Stomach (tissue), 9 donors: Measurements from ENCODE around the gene ABCD4. TPM values are rescaled to one million over a fixed set of nuclear protein-coding genes. Genes with fewer than 3 reads are reported as not detected.

Experiments used
- DNase-seq, 2 donors: peaks; one replicate each; pipeline versions ENCODE4 v3.0.0 to v3.0.0-alpha.2; 2013 to 2019
- H3K27ac ChIP-seq, 5 donors: fragments of 200-600 bp in 4 of 5; sonication (generic) in 4 of 5; one replicate each; pipeline ENCODE4 v1.5.1; 2013 to 2019; ENCODE audit warnings: mild to moderate bottlenecking in 1 of 5, moderate library complexity in 1 of 5
- H3K27me3 ChIP-seq, 3 donors: fragments of 200-600 bp; sonication (generic); one replicate each; pipeline ENCODE4 v1.5.1; 2017 to 2019; ENCODE audit warnings: mixed run types in 1 of 3
- H3K36me3 ChIP-seq, 4 donors: fragments of 200-600 bp; sonication (generic); 1 replicate in 3 of 4; 2 replicates in 1 of 4; pipeline ENCODE4 v1.5.1; 2016 to 2019
- H3K4me1 ChIP-seq, 4 donors: fragments of 200-600 bp; sonication (generic); one replicate each; pipeline ENCODE4 v1.5.1; 2016 to 2019
- H3K4me3 ChIP-seq, 4 donors: fragments of 200-600 bp; sonication (generic) in 3 of 4; one replicate each; pipeline ENCODE4 v1.5.1; 2016 to 2019; ENCODE audit warnings: mild to moderate bottlenecking in 1 of 4
- H3K9me3 ChIP-seq, 4 donors: fragments of 200-600 bp; sonication (generic); one replicate each; pipeline ENCODE4 v1.5.1; 2016 to 2019
- CTCF ChIP-seq, 7 experiments: fragments of 450-650 bp in 4 of 7; fragments of 200-600 bp in 3 of 7; sonication (generic) in 3 of 7; IDR thresholded peaks; one replicate each; pipeline ENCODE4 v1.5.1; 2016 to 2019; ENCODE audit warnings: antibody characterized with exemption in 7 of 7, control low read depth in 2 of 7, mild to moderate bottlenecking in 1 of 7
- EP300 ChIP-seq: sonication (generic); formaldehyde crosslinking; IDR thresholded peaks from one replicate; pipeline ENCODE4 v1.6.1; 2017; ENCODE audit warnings: antibody characterized with exemption
- POLR2A ChIP-seq, 4 donors: fragments of 450-650 bp; IDR thresholded peaks; one replicate each; pipeline ENCODE4 v1.6.1; 2016; ENCODE audit warnings: antibody characterized with exemption in 4 of 4, control low read depth in 2 of 4, mild to moderate bottlenecking in 1 of 4, moderate library complexity in 1 of 4
- POLR2AphosphoS5 ChIP-seq, 3 donors: sonication (generic); formaldehyde crosslinking; IDR thresholded peaks; one replicate each; pipeline ENCODE4 v1.6.1; 2016; ENCODE audit warnings: antibody characterized with exemption in 3 of 3
- WGBS, 5 donors: extraction: QIAGEN DNeasy Blood & Tissue Kit in 3 of 5; methylation state at CpG; one replicate each; pipeline versions ENCODE4 v1.1.5 to v1.1.7; 2013 to 2018; 5-methylcytosine and 5-hydroxymethylcytosine counted together
- intact Hi-C: fragments of 100-400 bp; cut with DNase I; formaldehyde crosslinking; loops from one replicate; pipeline ENCODE4 v1.15.1; 2023; ENCODE audit warnings: low total_unique reads
- polyA plus RNA-seq, 3 donors: library from polyadenylated mRNA; stranded (reverse); fragments of 200-250 nt; gene quantifications; one replicate each; pipeline ENCODE4 v1.2.3, GENCODE V29; 2013
- total RNA-seq, 5 donors: library from RNA; depleted of rRNA; stranded (reverse); fragments of >200 nt; gene quantifications; one replicate each; pipeline versions ENCODE4 v1.1.0 to v1.2.3, GENCODE V29; 2014 to 2016
- donor health status: healthy with polysubstance abuse.
- donor health status: Bipolar disorder and iron deficiency.
- donor health status: healthy.

The ABCD4 gene
- total and polyA plus RNA-seq, 8 donors = 18.1 to 108 (median 34.4) TPM

- Histone ChIP-seq H3K27me3 (peaks cover 0 to 27% (median 17%) of the 10 kb centered on the region in 3 donors), H3K9me3 (no peaks in the 10 kb centered on the region), H3K36me3 (no peaks in the 10 kb centered on the region), H3K27ac (peak overlapping the region in 2 of 5 donors; percentile 14 to 20), H3K4me1 (peaks cover 14 to 21% (median 18%) of the 10 kb centered on the region in 4 donors), H3K4me3 (peak overlapping the region; percentile 63 to 78 (median 67))
- intact Hi-C loops = loop anchor here (5.0 kb wide), 1 partner anchor 146 kb away; no protein-coding TSS in a partner anchor
- 2 to 8% (median 5%) methylated on average over 32 to 56 of the region's 56 CpGs for WGBS, 5 donors
- no peak for DNase-seq
- TF ChIP-seq POLR2A (IDR thresholded peaks at IDR 0.05) = no peak
Observed at GRCh38 chr14:74257941-74258763, 44.6 kb downstream of the ABCD4 start.

- H3K36me3 ChIP-seq = no peaks in the 10 kb centered on the region
- H3K27ac ChIP-seq = peak overlapping the region in 2 of 5 donors; percentile 14 to 20
- peaks cover 0 to 33% (median 17%) of the 10 kb centered on the region in 3 donors for H3K27me3 ChIP-seq
- TF ChIP-seq POLR2A (IDR thresholded peaks at IDR 0.05) (no peak), CTCF (IDR thresholded peaks at IDR 0.05) (peak in 4 of 7 experiments; percentile 41 to 97 (median 96))
- WGBS, 5 donors = 1 to 10% (median 3%) methylated on average over 37 to 68 of the region's 68 CpGs
- H3K9me3 ChIP-seq = no peaks in the 10 kb centered on the region
- intact Hi-C loops = loop anchor here (5.0 kb wide), 1 partner anchor 145 kb away; no protein-coding TSS in a partner anchor
- peaks cover 14 to 21% (median 18%) of the 10 kb centered on the region in 4 donors for H3K4me1 ChIP-seq
- DNase-seq = peak; percentile 44 to 74
- peak overlapping the region; percentile 63 to 78 (median 67) for H3K4me3 ChIP-seq
Observed at GRCh38 chr14:74257078-74257940, 45.4 kb downstream of the ABCD4 start.

- TF ChIP-seq CTCF (IDR thresholded peaks at IDR 0.05) (no peak), POLR2A (IDR thresholded peaks at IDR 0.05) (no peak), EP300 (no peak), POLR2AphosphoS5 (IDR thresholded peaks at IDR 0.05) (no peak)
- H3K27ac ChIP-seq = no peak overlapping the region
- H3K9me3 ChIP-seq = no peaks in the 10 kb centered on the region
- no peak for DNase-seq
- H3K4me1 ChIP-seq = peaks cover 14 to 29% (median 22%) of the 10 kb centered on the region in 4 donors
- peaks cover 0 to 40% (median 17%) of the 10 kb centered on the region in 3 donors for H3K27me3 ChIP-seq
- no peak overlapping the region for H3K4me3 ChIP-seq
- WGBS, 5 donors = 67 to 84% (median 74%) methylated on average over 3 of the region's 3 CpGs
- H3K36me3 ChIP-seq = no peaks in the 10 kb centered on the region
- intact Hi-C loops = loop anchor here (5.0 kb wide), 1 partner anchor 143 kb away; no protein-coding TSS in a partner anchor
Observed at GRCh38 chr14:74255281-74255680, 47.5 kb downstream of the ABCD4 start.

- intact Hi-C loops = no loop called here
- Histone ChIP-seq H3K9me3 (no peaks in the 10 kb centered on the region), H3K27ac (no peak overlapping the region), H3K36me3 (no peaks in the 10 kb centered on the region), H3K27me3 (peaks cover 0 to 64% (median 24%) of the 10 kb centered on the region in 3 donors), H3K4me3 (no peak overlapping the region), H3K4me1 (peaks cover 0 to 8% (median 4%) of the 10 kb centered on the region in 4 donors)
- DNase-seq = no peak
- 55 to 71% (median 61%) methylated on average over 12 of the region's 12 CpGs for WGBS, 5 donors
- no peak for TF ChIP-seq POLR2A (IDR thresholded peaks at IDR 0.05)
- TF ChIP-seq CTCF (IDR thresholded peaks at IDR 0.05) = no peak
- TF ChIP-seq EP300 = no peak
- TF ChIP-seq POLR2AphosphoS5 (IDR thresholded peaks at IDR 0.05) = no peak
Observed at GRCh38 chr14:74249433-74250375, 53.0 kb downstream of the ABCD4 start.
